GM21367 (cell line): ENCODE measurements around the gene TMEM62.

Source experiments
- ATAC-seq: cut with Tn5 transposase; IDR thresholded peaks from one replicate; pipeline ENCODE4 v1.9.1; 2021; ENCODE audit not compliant: unreplicated experiment

TMEM62 gene

DNA sequence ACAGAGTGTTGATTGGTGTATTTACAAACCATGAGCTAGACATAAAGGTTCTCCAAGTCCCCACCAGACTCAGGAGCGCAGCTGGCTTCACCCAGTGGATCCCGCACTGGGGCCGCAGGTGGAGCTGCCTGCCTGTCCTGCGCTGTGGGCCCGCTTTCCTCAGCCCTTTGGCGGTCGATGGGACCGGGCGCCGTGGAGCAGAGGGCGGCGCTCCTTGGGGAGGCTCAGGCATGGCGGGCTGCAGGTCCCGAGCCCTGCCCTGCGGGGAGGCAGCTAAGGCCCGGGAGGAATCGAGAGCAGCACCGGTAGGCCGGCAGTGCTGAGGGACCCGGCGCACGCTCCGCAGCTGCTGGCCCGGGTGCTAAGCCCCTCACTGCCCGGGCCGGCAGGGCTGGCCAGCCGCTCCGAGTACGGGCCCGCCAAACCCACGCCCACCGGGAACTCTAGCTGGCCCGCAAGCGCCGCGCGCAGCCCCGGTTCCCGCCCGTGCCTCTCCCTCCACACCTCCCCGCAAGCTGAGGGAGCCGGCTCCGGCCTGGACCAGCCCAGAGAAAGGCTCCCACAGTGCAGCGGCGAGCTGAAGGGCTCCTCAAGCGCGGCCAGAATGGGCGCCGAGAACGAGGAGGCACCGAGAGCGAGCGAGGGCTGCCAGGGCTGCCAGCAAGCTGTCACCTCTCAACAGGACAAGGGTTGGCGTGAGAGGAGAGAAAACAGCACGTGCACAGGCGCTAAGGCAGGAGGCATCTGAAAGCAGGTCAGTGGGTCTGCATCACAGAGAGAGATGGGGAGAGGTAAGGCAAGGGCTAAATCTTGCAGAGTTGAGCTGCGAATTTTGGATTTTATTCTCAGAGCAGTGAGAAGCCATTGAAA, 93.3 kb downstream of the TMEM62 start:
- ATAC-seq, result no peak

DNA sequence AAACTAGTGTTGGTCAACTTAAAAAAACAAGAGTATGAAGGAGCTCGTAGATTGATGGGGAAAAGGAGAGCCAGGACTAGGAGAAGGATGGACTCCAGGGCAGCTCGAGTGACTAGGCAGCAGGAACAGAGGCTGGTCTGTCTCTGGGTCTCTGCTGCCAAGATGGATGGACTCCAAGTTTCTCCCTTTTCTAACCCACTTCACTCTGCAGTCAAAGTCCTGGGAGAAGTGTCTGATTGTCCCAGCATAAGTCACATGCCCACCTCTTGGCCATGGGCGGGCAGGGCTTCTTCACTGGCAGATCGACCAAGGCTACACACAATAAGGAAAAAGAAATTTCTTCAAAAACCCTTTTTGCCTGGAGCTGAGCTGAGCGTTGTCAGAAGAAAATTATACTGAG, 96.6 kb downstream of the TMEM62 start:
- ATAC-seq, result no peak

DNA sequence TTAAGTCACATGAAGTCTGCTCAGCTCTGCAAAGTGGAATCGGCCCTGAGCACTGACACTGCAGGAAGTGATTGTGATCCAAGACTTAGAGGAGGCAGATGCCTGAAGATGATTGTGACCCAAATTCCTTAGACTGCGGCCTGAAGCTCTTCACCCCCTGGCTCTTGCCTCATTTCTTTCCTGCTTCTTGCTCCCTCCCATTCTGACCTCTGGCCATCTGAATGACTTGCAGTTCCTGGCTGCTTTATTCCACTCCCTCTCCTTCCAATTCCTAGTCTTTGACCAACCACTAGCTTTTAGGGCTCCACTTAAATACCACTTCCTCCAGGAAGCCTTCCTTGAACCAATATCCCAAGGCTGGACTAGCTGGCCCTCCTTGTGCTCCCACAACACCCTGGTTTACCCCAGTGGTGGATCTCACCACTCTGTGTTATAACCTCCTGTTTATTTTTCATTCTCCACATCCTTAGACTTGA, 97.3 kb downstream of the TMEM62 start:
- ATAC-seq, result no peak

DNA sequence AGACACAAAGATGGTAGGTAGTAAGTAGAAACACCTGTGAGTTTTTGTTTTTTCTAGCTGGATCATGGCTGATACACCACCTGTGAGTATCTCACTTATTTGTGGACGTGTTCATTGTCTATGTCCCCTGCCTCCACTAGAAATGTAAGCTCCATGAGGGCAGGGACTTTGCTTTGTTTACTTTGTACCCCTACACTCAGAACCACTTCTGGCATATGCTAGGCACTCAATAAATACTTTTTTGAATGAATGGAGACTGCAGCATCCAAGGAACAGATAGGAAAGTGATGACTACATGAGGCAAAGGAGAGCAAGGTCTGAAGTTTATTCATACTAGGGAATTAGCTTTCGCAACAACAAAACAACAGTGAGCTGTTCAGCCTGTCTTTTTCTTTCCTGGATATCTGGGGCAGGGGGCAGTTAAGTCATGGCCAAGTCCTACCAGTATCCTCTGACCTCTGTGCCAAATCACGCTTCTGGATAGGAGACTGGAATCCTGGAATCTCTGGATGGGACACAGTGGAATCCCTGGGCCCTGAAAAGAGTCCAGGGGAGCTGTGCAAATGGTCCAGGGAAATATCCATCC, 99.0 kb downstream of the TMEM62 start:
- no peak for ATAC-seq
